Loucy (cell line): ENCODE data around the gene EEIG2.

Experiments
- H2AFZ ChIP-seq: fragments of 200-600 bp; sonication (generic); 2 replicates; pipeline ENCODE4 v1.6.0; 2016; ENCODE audit warnings: antibody characterized with exemption, mild to moderate bottlenecking, low read length, moderate library complexity
- H3F3A ChIP-seq: fragments of 200-600 bp; 2 replicates; pipeline ENCODE4 v1.6.0; 2016; ENCODE audit warnings: antibody characterized with exemption, low read depth, mild to moderate bottlenecking
- H3K27me3 ChIP-seq: fragments of 200-600 bp; sonication (generic); 2 replicates; pipeline ENCODE4 v1.6.1; 2014; ENCODE audit warnings: low read length, mild to moderate bottlenecking; ENCODE audit not compliant: insufficient read depth, poor library complexity, severe bottlenecking
- H3K36me3 ChIP-seq: fragments of 200-600 bp; sonication (generic); 2 replicates; pipeline ENCODE4 v1.6.1; 2016; ENCODE audit warnings: low read length; ENCODE audit not compliant: insufficient read depth
- H3K4me1 ChIP-seq: fragments of 200-600 bp; sonication (generic); 2 replicates; pipeline ENCODE4 v1.5.1; 2014; ENCODE audit warnings: low read length, mild to moderate bottlenecking; ENCODE audit not compliant: insufficient read depth, poor library complexity, severe bottlenecking
- H3K4me2 ChIP-seq: fragments of 200-600 bp; sonication (generic); 2 replicates; pipeline ENCODE4 v1.6.0; 2014; ENCODE audit warnings: antibody characterized with exemption, low read length, low read depth, mild to moderate bottlenecking; ENCODE audit not compliant: poor library complexity, severe bottlenecking
- H3K4me3 ChIP-seq: fragments of 200-600 bp; sonication (generic); 2 replicates; pipeline ENCODE4 v1.5.1; 2014; ENCODE audit warnings: low read length, mild to moderate bottlenecking, mixed read lengths; ENCODE audit not compliant: poor library complexity, severe bottlenecking
- H3K79me2 ChIP-seq: fragments of 200-600 bp; sonication (generic); 2 replicates; pipeline ENCODE4 v1.6.1; 2014; ENCODE audit warnings: low read length; ENCODE audit not compliant: insufficient read depth
- H3K9ac ChIP-seq: fragments of 200-600 bp; sonication (generic); 2 replicates; pipeline ENCODE4 v1.6.0; 2014; ENCODE audit warnings: mild to moderate bottlenecking, low read depth, low read length, moderate library complexity; ENCODE audit not compliant: poor library complexity, severe bottlenecking
- H3K9me2 ChIP-seq: fragments of 200-600 bp; sonication (generic); replicated peaks from 2 replicates; pipeline ENCODE4 v1.6.1; 2016; ENCODE audit warnings: low read depth, low read length, mixed read lengths
- H3K9me3 ChIP-seq: fragments of 200-600 bp; sonication (generic); 2 replicates; pipeline ENCODE4 v1.6.1; 2014; ENCODE audit warnings: mild to moderate bottlenecking, antibody characterized with exemption, low read length, low read depth; ENCODE audit not compliant: insufficient read depth
- H4K20me1 ChIP-seq: fragments of 200-600 bp; sonication (generic); 2 replicates; pipeline ENCODE4 v1.6.0; 2014; ENCODE audit warnings: antibody characterized with exemption, low read length, mild to moderate bottlenecking; ENCODE audit not compliant: insufficient read depth, poor library complexity, severe bottlenecking
- CTCF ChIP-seq: fragments of 200-600 bp; sonication (generic); conservative IDR thresholded peaks from 2 replicates; pipeline ENCODE4 v1.5.1; 2014; ENCODE audit warnings: mild to moderate bottlenecking, antibody characterized with exemption, low read length
- EZH2phosphoT487 ChIP-seq: fragments of 200-600 bp; IDR thresholded peaks from 2 replicates; pipeline ENCODE4 v1.6.1; 2018; ENCODE audit warnings: antibody characterized with exemption, mild to moderate bottlenecking, moderate library complexity, borderline replicate concordance

EEIG2 gene

GRCh38 chr1:108559215-108560186, at the start of gene EEIG2:
EEIG2 (plus strand) TSS chr1:108560100; CDS start chr1:108560429, 329 bp downstream.
- Histone ChIP-seq H3K36me3 (no peaks in the 10 kb centered on the region), H3K27me3 (no peaks in the 10 kb centered on the region), H3K4me3 (peak within 1 kb of the TSS; percentile 75), H3K9me2 (no peaks in the 10 kb centered on the region), H3K9me3 (no peaks in the 10 kb centered on the region), H3K9ac (peak within 1 kb of the TSS; percentile 90), H3F3A (no peaks in the 10 kb centered on the region; the same call in 1 of the 2 replicates), H4K20me1 (peaks cover 25% of the 10 kb centered on the region), H3K4me1 (peaks cover 70% of the 10 kb centered on the region), H3K79me2 (peaks cover 43% of the 10 kb centered on the region), H3K4me2 (peak within 1 kb of the TSS; percentile 92), H2AFZ (peak within 1 kb of the TSS; percentile 28)
- TF ChIP-seq EZH2phosphoT487 = no peak
- TF ChIP-seq CTCF = peak; percentile 54

DNA sequence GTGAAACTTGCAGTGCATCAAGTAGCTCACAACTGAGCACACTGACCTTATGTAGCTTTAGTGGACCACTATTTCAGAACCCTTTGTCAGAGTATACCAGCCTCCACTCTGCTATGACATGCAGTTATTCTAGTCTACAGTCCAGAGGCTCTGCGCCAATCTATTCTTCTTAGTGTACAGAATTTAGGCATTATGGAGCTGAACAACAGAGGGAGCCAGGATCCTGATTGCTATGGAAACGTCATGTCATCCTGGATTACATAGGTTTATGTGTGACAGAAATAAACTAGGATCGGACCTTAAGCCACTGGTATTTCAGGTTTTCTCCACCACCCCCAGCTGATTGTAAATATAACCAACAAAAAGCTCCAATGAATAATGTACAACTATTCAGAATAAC, 48.1 kb upstream of the EEIG2 start:
- no peak overlapping the region for H3K9ac ChIP-seq
- H4K20me1 ChIP-seq = no peaks in the 10 kb centered on the region
- H3K9me2 ChIP-seq = no peaks in the 10 kb centered on the region
- no peak overlapping the region for H2AFZ ChIP-seq
- H3K79me2 ChIP-seq = no peaks in the 10 kb centered on the region
- no peak for TF ChIP-seq CTCF
- TF ChIP-seq EZH2phosphoT487 = no peak
- H3K4me3 ChIP-seq = no peak overlapping the region
- peaks cover 27% of the 10 kb centered on the region for H3K4me1 ChIP-seq
- no peak overlapping the region for H3K4me2 ChIP-seq
- H3K36me3 ChIP-seq = no peaks in the 10 kb centered on the region
- H3K9me3 ChIP-seq = no peaks in the 10 kb centered on the region
- no peaks in the 10 kb centered on the region for H3K27me3 ChIP-seq
- no peaks in the 10 kb centered on the region for H3F3A ChIP-seq

GRCh38 chr1:108512239-108513043, 47.5 kb upstream of the EEIG2 start:
- H3K9me2 ChIP-seq = no peaks in the 10 kb centered on the region
- H3F3A ChIP-seq = no peaks in the 10 kb centered on the region
- peaks cover 27% of the 10 kb centered on the region for H3K4me1 ChIP-seq
- no peak overlapping the region for H3K9ac ChIP-seq
- no peak overlapping the region for H3K4me3 ChIP-seq
- no peaks in the 10 kb centered on the region for H3K27me3 ChIP-seq
- H3K79me2 ChIP-seq = no peaks in the 10 kb centered on the region
- no peak overlapping the region for H2AFZ ChIP-seq
- no peak for TF ChIP-seq EZH2phosphoT487
- TF ChIP-seq CTCF = peak; percentile 94
- H3K36me3 ChIP-seq = no peaks in the 10 kb centered on the region
- H3K9me3 ChIP-seq = no peaks in the 10 kb centered on the region
- H3K4me2 ChIP-seq = peak overlapping the region; percentile 19
- no peaks in the 10 kb centered on the region for H4K20me1 ChIP-seq
